ENCODE data around the gene DBP. TPM values are rescaled to one million over a fixed set of nuclear protein-coding genes. Genes with fewer than 3 reads are reported as not detected.

DBP gene
- total RNA-seq, 2 donors from 2014 or later, result 2.8 to 5.9 TPM

DNA sequence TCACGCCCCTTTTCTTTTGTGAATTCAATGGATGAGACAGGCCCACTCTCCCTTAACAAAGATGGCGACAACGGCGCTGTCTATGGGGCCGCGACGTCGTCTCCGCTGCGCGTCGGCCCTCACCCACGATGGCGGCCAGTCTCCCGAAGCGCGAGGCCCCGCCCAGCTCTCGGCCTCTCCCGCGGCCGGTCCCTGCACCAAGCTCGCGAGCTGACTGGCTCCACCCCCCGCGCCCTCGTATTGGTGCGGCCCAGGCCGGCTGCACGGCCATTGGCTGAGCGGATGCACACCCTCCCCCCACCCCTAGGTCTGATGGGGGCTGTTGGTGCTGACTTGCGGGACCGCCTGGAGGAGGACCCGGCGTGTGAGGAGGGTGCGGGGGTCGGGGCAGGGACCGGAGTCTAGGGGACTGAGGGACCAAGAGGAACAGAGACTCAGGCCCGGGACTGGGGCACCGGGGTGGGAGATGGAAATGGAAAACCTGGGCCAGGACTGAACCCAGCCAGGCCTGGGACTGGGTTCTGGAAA lies 13.0 kb downstream of the DBP start:
- peak overlapping the region; percentile 36 to 57 for H3K4me3 ChIP-seq
- peaks cover 7% of the 10 kb centered on the region for H3K36me3 ChIP-seq
- H3K4me1 ChIP-seq, result peaks cover 0 to 35% of the 10 kb centered on the region in 2 donors
- no peaks in the 10 kb centered on the region for H3K27me3 ChIP-seq
- TF ChIP-seq, protein P1, sequence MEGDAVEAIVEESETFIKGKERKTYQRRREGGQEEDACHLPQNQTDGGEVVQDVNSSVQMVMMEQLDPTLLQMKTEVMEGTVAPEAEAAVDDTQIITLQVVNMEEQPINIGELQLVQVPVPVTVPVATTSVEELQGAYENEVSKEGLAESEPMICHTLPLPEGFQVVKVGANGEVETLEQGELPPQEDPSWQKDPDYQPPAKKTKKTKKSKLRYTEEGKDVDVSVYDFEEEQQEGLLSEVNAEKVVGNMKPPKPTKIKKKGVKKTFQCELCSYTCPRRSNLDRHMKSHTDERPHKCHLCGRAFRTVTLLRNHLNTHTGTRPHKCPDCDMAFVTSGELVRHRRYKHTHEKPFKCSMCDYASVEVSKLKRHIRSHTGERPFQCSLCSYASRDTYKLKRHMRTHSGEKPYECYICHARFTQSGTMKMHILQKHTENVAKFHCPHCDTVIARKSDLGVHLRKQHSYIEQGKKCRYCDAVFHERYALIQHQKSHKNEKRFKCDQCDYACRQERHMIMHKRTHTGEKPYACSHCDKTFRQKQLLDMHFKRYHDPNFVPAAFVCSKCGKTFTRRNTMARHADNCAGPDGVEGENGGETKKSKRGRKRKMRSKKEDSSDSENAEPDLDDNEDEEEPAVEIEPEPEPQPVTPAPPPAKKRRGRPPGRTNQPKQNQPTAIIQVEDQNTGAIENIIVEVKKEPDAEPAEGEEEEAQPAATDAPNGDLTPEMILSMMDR (IDR thresholded peaks at IDR 0.05), result no peak
- H3K9me3 ChIP-seq, result no peaks in the 10 kb centered on the region
- DNase-seq (ENCODE audit: low spot score), result peak; percentile 97
- H3K27ac ChIP-seq, result peak overlapping the region; percentile 78 to 83

DNA sequence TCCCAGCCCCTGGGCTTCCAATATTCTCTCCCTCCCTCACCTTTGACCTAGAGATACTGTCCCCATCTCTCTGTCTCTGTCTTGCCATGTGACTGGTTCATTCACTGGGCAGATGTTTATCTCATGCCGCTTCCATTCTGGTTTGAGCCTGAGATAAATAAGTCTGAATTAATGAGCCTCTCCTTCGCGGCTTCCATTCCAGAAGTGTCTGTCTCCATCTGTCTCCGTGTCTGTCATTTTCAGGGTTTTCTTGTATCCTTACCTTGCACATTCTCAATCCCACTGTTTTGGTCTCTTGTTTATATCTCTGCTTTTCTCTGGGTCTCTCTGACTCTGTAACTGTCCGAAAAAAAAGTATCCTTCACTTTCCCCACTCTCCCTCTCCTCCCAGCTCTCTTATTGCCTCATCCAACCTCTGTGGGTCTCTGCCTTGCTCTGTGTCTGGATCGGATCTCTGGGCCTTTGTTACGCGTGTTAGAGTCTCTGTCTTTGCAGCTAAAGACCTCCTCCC lies 13.6 kb downstream of the DBP start:
- Histone ChIP-seq H3K27me3 (no peaks in the 10 kb centered on the region), H3K4me3 (peak overlapping the region in 1 of 2 donors; percentile 57), H3K9me3 (no peaks in the 10 kb centered on the region), H3K36me3 (peaks cover 7% of the 10 kb centered on the region), H3K27ac (peak overlapping the region; percentile 78 to 83), H3K4me1 (peaks cover 0 to 35% of the 10 kb centered on the region in 2 donors)
- no peak for DNase-seq (ENCODE audit: low spot score)
- TF ChIP-seq, protein P1 (IDR thresholded peaks at IDR 0.05), result no peak

DNA sequence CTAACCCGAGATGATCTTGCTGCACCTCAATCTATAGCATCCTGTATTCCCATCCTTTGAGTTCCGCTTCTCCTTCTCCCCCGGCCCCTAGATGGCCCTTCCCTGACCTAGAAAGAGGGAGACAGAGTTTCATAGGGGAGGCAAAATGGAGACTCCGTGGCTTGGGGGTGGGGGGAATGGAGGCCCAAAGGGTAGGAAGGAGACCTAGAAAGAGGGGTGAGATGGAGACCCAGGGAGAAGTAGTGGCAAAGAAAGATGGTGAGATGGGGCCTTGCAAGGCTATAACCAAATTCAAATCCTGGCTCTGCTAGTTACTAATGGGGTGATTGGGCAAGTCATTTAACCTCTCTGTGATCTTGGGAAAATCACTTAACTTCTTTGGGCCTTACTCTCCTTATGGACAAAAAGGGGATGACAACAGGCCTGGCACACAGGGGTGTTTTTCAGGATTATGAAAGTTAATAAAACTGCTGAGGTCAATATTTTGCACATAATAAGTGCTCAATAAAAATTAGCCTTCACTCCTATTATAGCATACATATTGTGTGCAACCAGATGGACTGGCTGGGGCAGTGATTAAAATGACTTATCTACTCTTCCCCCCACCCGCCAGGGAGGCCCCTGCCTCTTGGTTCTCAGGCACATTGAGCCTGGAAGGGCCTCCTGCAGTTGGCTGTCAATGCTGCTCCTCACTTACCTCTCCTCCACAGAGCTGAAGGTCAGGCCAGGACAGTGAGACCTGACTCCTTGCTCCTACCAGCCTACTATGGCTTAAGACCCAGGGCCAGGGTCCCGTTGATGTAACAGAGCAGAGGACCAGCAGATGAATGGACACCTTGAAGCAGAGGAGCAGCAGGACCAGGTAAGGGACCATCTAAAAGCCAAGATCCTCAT lies 17.2 kb downstream of the DBP start:
- peaks cover 28% of the 10 kb centered on the region for H3K36me3 ChIP-seq
- no peaks in the 10 kb centered on the region for H3K9me3 ChIP-seq
- H3K27me3 ChIP-seq, result no peaks in the 10 kb centered on the region
- peak overlapping the region; percentile 74 to 76 for H3K4me3 ChIP-seq
- H3K4me1 ChIP-seq, result peaks cover 0 to 62% of the 10 kb centered on the region in 2 donors
- DNase-seq (ENCODE audit: low spot score), result no peak
- TF ChIP-seq, protein P1 (IDR thresholded peaks at IDR 0.05), result no peak
- peak overlapping the region; percentile 91 to 95 for H3K27ac ChIP-seq

DNA sequence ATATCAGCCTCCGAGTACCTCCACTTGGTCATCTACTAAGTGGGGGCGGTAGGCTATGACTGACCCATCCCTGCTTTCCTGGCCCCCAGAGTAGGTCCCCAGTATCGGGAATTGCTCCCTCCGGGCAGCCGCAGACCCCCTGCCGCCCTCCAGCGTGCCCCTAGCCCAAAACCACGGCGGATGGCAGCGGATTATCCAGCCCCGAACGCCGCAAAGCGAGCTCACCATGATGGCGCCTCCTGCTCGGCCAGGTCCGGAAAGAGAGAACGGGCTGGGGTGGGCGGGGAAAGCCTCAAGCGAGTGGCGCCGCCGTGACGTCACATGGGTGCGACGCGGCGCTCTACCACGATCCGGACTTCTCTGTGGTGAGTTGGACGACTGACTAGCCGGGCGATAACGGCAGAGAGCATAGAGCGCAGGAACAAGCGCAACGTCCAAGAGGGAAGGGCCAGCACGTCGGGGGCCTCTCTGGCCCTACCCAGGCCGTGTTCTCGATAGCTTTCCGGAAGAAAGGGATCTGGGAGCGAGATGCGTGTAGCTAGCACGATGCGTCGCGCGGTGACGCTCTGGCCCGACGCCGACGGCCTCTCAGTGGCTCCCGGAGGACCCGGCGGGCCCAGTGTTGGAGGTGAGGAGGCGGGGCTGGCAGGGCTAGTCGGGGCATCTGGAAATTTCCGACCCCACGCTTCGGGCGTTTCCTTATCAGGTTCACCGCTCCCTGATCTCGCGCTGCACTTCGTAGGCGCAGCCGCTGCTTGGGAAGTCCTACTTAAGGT lies 18.1 kb downstream of the DBP start, which contains the start of the genes RPL18 and SPHK2:
TSS of gene RPL18 (minus strand) at position 263 of the 776 bp plus-strand sequence. CDS start at position 228, 35 bp downstream.
TSS of gene SPHK2 (plus strand) at position 591 of the 776 bp plus-strand sequence. CDS start 1,009 bp downstream, outside the sequence.
- DNase-seq (ENCODE audit: low spot score), result peak; percentile 99
- TF ChIP-seq, protein P1 (IDR thresholded peaks at IDR 0.05), result peak in 1 of 2 donors; percentile 25
- peaks cover 28% of the 10 kb centered on the region for H3K36me3 ChIP-seq

DNA sequence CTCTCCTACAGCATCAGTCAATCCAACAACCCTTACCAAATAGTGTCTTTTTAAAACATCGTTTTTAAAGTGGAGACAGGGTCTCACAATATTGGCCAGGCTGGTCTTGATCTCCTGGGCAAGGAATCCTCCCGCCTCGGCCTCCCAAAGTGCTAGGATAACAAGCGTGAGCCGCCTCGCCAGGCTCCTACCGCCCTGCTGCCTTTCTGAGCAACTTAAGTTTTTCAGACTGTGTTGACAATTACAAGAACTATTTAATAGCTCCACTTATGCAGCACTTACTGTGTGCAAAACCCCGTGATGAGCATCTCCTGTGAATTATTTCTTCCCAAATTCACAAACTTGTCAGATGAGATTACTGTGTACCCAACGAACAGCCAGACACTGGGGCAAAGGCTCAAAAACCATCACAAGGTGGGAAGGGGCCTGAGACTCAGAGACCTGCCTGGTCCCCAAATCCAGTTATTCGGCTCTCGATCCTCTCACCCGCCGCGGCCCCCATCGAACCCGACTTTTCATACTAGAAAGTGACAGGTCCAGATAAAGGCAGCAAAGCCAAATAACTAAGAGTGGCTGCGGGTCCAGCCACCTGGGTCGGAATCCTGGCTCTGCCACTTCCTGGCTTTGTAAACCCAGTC lies 18.8 kb downstream of the DBP start:
- no peak for DNase-seq (ENCODE audit: low spot score)
- TF ChIP-seq, protein P1 (IDR thresholded peaks at IDR 0.05), result no peak
- H3K27ac ChIP-seq, result peak overlapping the region; percentile 91 to 95
- H3K4me1 ChIP-seq, result peaks cover 0 to 62% of the 10 kb centered on the region in 2 donors
- H3K36me3 ChIP-seq, result peaks cover 28% of the 10 kb centered on the region
- H3K27me3 ChIP-seq, result no peaks in the 10 kb centered on the region
- H3K4me3 ChIP-seq, result peak overlapping the region; percentile 74 to 76
- H3K9me3 ChIP-seq, result no peaks in the 10 kb centered on the region

More for the DNA sequence above, 18.1 kb downstream of the DBP start, which contains the start of the genes RPL18 and SPHK2:
- H3K4me1 ChIP-seq, result peaks cover 0 to 62% of the 10 kb centered on the region in 2 donors
- no peaks in the 10 kb centered on the region for H3K27me3 ChIP-seq
- peak within 1 kb of the TSS; percentile 74 to 76 for H3K4me3 ChIP-seq
- no peaks in the 10 kb centered on the region for H3K9me3 ChIP-seq
- peak within 1 kb of the TSS; percentile 91 to 95 for H3K27ac ChIP-seq
